ENCODE data around the gene TIGD3. TPM values are rescaled to one million over a fixed set of nuclear protein-coding genes. Genes with fewer than 3 reads are reported as not detected.

Gene TIGD3
- total and polyA plus RNA-seq, 10 of the 15 experiments (the other 5 are each of a cell fraction or from before 2014, with no cell fraction given), result 0.13 to 1.4 (median 0.57) TPM

DNA sequence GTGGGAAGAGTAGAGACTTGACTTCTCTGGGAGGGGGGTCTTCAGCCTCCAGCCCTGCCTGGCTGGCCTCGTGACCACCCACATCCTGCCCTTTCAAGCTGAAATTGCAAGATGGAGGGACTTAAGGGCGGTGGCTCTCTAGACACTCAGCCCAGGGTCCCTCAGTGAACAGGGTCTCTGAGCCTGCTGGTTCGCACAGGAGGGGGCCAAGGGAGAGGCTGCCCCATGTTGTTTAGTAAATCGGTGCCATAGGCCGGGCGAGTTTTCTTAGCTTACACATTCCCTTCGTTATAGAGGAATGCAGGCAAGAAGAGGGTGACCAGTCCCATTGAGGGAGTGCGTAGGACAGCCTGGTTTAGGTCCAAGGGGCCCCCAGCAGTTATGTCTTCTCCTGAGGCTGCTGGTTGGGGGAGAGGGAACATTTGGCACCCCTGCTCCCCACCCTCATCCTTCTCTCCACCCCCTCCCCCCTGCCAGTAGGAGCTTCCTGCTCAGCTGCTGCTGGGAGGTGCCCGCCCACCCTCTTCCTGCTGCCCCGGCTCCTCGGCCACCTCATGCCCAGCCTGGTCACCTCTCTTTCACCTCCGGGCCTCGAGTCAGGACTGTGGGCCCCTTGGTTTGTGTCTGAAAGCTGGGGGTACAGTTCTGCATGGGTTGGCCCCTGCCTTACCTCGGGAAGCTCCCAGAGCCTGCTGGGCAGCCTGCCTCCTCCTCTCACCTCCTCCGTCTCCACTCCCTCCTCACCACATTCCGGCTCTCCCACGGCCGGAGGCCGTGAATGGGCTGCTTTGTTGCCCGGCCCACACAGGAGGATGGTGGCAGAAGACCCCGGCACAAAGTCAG is 35.8 kb downstream of the TIGD3 start:
- H3K9me3 ChIP-seq (replicated peaks; ENCODE audit: control insufficient read depth, insufficient read depth, low read length), result no peaks in the 10 kb centered on the region
- in situ Hi-C loops (cut with MboI), result no loop called here
- SMC1A ChIA-PET (ENCODE audit: uncharacterized antibody, unreplicated experiment), result interaction anchor here (1.2 to 1.4 kb wide), 2 partner anchors 19 to 26 kb away, joined by 4 read pairs; no protein-coding TSS in a partner anchor
- no peaks in the 10 kb centered on the region; the same call in 1 of the 2 replicates for H4K20me1 ChIP-seq (ENCODE audit: control insufficient read depth, insufficient read depth)
- POLR2A ChIA-PET, result interaction anchor here (0.7 to 1.6 kb wide), 3 partner anchors 11 to 78 kb away, joined by 3 to 4 read pairs (median 4); no protein-coding TSS in a partner anchor
- CTCF ChIA-PET, result interaction anchor here (0.5 to 6.0 kb wide), 5 partner anchors 12 to 398 kb away, joined by 3 to 34 read pairs (median 3); no protein-coding TSS in a partner anchor
- peak overlapping the region; percentile 80 for H3K4me2 ChIP-seq (ENCODE audit: control insufficient read depth, insufficient read depth)
- H3K9ac ChIP-seq (ENCODE audit: control insufficient read depth, insufficient read depth, low read length), result peak overlapping the region; percentile 53; the same call in 1 of the 2 replicates
- H3K27me3 ChIP-seq (replicated peaks in 1 of 2; ENCODE audit: control insufficient read depth in 2 of 2, insufficient read depth in 2 of 2, low read length in 1 of 2), result no peaks in the 10 kb centered on the region
- DNase-seq (ENCODE audit: low read depth, low spot score) (no peak), FAIRE-seq (no peak), ATAC-seq (no peak)
- peak overlapping the region; percentile 50; the same call in 1 of the 2 replicates for H3K4me3 ChIP-seq
- intact Hi-C loops (cut with micrococcal nuclease; ENCODE audit: unreplicated experiment), result no loop called here
- BruUV-seq (replicated peaks), result no TSS peak
- H2AFZ ChIP-seq (ENCODE audit: control insufficient read depth, low read depth, low read length), result no peak overlapping the region
- RAD21 ChIA-PET (ENCODE audit: unreplicated experiment), result interaction anchor here (0.6 to 2.0 kb wide), 2 partner anchors 26 to 115 kb away, joined by 4 to 8 read pairs; no protein-coding TSS in a partner anchor
- peaks cover 36% of the 10 kb centered on the region for H3K4me1 ChIP-seq (ENCODE audit: control insufficient read depth, insufficient read depth, low read length)
- WGBS (ENCODE audit: insufficient coverage, insufficient replicate concordance, low lambda C conversion rate, missing lambda C conversion rate), result 79% methylated on average over 19 of the region's 21 CpGs
- peaks cover 51% of the 10 kb centered on the region for H3K79me2 ChIP-seq (ENCODE audit: control insufficient read depth, insufficient read depth, low read length)
- TF ChIP-seq ATF7 (IDR thresholded peaks at IDR 0.05; ENCODE audit: low read depth), result no peak
- TF ChIP-seq TCF7 (IDR thresholded peaks at IDR 0.05; ENCODE audit: borderline replicate concordance), result no peak
- no peak for TF ChIP-seq CBX5 (IDR thresholded peaks at IDR 0.05; ENCODE audit: low read depth)
- TF ChIP-seq, protein P1, sequence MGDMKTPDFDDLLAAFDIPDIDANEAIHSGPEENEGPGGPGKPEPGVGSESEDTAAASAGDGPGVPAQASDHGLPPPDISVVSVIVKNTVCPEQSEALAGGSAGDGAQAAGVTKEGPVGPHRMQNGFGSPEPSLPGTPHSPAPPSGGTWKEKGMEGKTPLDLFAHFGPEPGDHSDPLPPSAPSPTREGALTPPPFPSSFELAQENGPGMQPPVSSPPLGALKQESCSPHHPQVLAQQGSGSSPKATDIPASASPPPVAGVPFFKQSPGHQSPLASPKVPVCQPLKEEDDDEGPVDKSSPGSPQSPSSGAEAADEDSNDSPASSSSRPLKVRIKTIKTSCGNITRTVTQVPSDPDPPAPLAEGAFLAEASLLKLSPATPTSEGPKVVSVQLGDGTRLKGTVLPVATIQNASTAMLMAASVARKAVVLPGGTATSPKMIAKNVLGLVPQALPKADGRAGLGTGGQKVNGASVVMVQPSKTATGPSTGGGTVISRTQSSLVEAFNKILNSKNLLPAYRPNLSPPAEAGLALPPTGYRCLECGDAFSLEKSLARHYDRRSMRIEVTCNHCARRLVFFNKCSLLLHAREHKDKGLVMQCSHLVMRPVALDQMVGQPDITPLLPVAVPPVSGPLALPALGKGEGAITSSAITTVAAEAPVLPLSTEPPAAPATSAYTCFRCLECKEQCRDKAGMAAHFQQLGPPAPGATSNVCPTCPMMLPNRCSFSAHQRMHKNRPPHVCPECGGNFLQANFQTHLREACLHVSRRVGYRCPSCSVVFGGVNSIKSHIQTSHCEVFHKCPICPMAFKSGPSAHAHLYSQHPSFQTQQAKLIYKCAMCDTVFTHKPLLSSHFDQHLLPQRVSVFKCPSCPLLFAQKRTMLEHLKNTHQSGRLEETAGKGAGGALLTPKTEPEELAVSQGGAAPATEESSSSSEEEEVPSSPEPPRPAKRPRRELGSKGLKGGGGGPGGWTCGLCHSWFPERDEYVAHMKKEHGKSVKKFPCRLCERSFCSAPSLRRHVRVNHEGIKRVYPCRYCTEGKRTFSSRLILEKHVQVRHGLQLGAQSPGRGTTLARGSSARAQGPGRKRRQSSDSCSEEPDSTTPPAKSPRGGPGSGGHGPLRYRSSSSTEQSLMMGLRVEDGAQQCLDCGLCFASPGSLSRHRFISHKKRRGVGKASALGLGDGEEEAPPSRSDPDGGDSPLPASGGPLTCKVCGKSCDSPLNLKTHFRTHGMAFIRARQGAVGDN (IDR thresholded peaks at IDR 0.05), result no peak
- TF ChIP-seq JUNB (IDR thresholded peaks at IDR 0.05), result no peak
- TF ChIP-seq, protein P2, sequence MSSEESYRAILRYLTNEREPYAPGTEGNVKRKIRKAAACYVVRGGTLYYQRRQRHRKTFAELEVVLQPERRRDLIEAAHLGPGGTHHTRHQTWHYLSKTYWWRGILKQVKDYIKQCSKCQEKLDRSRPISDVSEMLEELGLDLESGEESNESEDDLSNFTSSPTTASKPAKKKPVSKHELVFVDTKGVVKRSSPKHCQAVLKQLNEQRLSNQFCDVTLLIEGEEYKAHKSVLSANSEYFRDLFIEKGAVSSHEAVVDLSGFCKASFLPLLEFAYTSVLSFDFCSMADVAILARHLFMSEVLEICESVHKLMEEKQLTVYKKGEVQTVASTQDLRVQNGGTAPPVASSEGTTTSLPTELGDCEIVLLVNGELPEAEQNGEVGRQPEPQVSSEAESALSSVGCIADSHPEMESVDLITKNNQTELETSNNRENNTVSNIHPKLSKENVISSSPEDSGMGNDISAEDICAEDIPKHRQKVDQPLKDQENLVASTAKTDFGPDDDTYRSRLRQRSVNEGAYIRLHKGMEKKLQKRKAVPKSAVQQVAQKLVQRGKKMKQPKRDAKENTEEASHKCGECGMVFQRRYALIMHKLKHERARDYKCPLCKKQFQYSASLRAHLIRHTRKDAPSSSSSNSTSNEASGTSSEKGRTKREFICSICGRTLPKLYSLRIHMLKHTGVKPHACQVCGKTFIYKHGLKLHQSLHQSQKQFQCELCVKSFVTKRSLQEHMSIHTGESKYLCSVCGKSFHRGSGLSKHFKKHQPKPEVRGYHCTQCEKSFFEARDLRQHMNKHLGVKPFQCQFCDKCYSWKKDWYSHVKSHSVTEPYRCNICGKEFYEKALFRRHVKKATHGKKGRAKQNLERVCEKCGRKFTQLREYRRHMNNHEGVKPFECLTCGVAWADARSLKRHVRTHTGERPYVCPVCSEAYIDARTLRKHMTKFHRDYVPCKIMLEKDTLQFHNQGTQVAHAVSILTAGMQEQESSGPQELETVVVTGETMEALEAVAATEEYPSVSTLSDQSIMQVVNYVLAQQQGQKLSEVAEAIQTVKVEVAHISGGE (CRISPR knock-in tag; IDR thresholded peaks at IDR 0.05), result no peak
- TF ChIP-seq ZNF24 (IDR thresholded peaks at IDR 0.05), result no peak
- no peak for TF ChIP-seq TAF1 (IDR thresholded peaks at IDR 0.05; ENCODE audit: borderline replicate concordance, low read depth, low read length)
- TF ChIP-seq HDGF (IDR thresholded peaks at IDR 0.05), result no peak
- no peak for TF ChIP-seq SMAD1 (IDR thresholded peaks at IDR 0.05; ENCODE audit: low read depth, partially characterized antibody)
- H3K36me3 ChIP-seq (ENCODE audit: control insufficient read depth in 2 of 2, insufficient read depth in 2 of 2, low read length in 1 of 2), result peaks cover 5 to 16% of the 10 kb centered on the region in 2 experiments; a peak in 3 of 4 replicates
- H3K27ac ChIP-seq (ENCODE audit: control insufficient read depth, insufficient read depth), result peak overlapping the region; percentile 30; the same call in 1 of the 2 replicates
